Adipose tissue (tissue), 3 donors: Measurements from ENCODE around the gene UBL4A. TPM values are rescaled to one million over a fixed set of nuclear protein-coding genes. Genes with fewer than 3 reads are reported as not detected.
A peak's percentile ranks its signal among the peaks of the same experiment; 100 is the strongest.

ENCODE experiments used
- H3K27ac ChIP-seq: one replicate; pipeline ENCODE4 v1.5.1; 2013; ENCODE audit warnings: low read depth, low read length
- WGBS, 3 donors: extraction: QIAGEN DNeasy Blood & Tissue Kit; methylation state at CpG; one replicate each; pipeline ENCODE4 v1.1.7; 2013; 5-methylcytosine and 5-hydroxymethylcytosine counted together
- polyA plus RNA-seq, 3 donors: library from polyadenylated mRNA; stranded (reverse); fragments of 200-250 nt; gene quantifications; one replicate each; pipeline ENCODE4 v1.2.3, GENCODE V29; 2013
- donor health status: healthy with polysubstance abuse.
- donor health status: Bipolar disorder and iron deficiency.
- donor health status: healthy.

Gene UBL4A
- 10 to 100 TPM; 20.6 to 35.4 (median 24.3) TPM for polyA plus RNA-seq

DNA sequence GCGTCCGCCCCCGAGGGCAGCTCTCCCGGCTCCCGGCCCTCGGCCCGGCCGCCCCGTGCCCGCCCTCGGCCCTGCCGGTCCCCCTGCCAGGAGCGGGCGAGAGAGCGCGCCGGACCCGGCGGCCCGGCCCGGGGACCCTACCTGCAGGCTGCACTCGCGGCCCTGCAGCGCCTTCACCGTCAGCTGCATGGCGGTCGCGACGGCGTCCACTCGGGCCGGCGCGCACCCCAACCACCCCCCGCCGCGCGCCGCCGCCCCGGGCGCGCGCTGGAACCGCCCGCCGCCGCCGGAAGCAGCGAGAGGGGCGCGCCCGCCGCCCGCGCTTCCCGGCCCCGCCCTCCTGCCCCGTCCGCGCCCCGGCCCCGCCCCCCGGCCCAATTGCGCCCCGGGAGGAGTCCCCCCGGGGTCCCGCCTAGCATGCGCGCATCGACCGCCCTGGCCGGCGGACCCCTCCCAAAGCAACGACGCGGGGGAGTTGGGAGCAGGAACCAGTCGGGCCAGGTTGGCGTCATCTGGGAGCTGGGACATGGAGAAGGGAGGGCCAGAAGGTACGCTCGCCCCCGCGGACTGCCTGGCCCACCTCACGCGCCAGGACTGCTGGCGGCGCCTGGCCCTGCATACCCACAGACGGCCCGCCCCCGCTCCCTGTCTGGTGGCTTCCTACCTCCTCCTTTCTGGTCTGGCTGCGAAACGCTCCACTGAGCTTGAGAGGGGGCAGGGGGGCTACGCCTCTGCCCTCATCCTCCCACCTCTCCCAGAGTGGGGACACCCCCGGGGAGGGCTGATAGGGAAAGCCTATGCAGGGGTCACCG is at the start of gene UBL4A:
TSS of gene UBL4A (minus strand) at position 220 of the 812 bp plus-strand sequence. CDS start at position 189, 31 bp downstream.
- 0 to 35% (median 1%) methylated on average over 22 to 73 of the region's 95 CpGs for WGBS, 3 donors

DNA sequence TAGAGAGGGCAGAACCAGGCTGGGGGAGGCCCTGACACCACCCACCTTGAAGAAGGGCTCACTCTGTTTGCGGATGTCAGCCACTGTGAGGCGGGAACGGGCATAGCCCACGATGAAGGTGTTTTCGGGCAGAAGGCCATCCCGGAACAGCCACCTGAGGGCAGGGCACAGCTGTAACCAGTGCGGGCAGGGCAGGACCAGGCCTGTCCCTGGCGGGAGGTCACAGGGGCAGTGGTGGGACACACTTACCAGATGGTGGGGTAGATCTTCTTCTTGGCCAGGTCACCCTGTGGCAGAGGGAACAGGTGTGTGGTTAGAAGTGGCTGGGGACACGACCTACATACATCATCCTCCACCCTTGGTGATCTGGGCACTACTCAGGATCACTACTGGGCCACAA is 49.5 kb upstream of the UBL4A start:
- WGBS, 3 donors = 83 to 93% (median 83%) methylated on average over 6 to 9 of the region's 9 CpGs
- no peak overlapping the region for H3K27ac ChIP-seq

More for the DNA sequence above, at the start of gene UBL4A:
- H3K27ac ChIP-seq = no peak within 1 kb of the TSS

- H3K27ac ChIP-seq = no peak overlapping the region
- 25 to 28% (median 28%) methylated on average over 27 to 34 of the region's 34 CpGs for WGBS, 3 donors
Observed at GRCh38 chrX:154534526-154535322, 48.3 kb upstream of the UBL4A start.

DNA sequence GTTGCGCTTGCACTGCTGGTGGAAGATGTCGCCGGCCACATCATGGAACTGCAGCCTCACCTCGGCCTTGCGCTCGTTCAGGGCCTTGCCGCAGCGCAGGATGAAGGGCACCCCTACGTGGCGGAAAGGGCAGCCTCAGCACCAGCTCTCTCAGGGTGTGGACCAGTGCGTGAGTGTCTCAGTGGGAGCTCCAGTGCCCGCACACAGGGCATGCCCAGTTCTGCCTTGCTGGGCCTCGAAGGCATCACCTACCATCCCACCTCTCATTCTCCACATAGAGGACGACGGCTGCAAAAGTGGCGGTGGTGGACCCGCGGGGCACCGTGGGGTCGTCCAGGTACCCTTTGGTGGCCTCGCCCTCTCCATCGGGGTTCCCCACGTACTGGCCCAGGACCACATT is 46.3 kb upstream of the UBL4A start:
- 92 to 94% (median 94%) methylated on average over 3 to 23 of the region's 23 CpGs for WGBS, 3 donors
- no peak overlapping the region for H3K27ac ChIP-seq

GRCh38 chrX:154531626-154532025 is 45.2 kb upstream of the UBL4A start:
- WGBS, 3 donors = 69 to 92% (median 80%) methylated on average over 2 to 16 of the region's 16 CpGs
- H3K27ac ChIP-seq = no peak overlapping the region

DNA sequence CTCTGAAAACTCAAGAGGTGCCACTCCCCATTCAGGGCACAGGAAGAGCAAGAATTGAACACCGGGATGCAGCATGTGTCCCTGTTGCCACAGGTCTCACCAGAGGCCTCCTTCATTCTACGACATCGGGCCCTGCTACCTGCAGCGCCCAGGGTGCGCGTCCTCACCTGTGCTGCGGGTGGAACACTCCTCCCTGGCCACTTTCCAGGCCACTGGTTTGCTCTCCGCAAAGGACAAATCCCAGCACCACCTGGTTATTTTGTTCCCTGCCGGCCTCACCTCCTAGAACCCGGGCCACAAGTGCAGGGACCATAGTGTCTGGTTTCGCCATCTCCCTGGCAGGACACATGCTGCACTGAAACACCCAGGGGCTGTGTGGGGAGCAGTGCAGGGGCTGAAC is 43.9 kb upstream of the UBL4A start:
- 66 to 92% (median 74%) methylated on average over 3 to 11 of the region's 11 CpGs for WGBS, 3 donors
- H3K27ac ChIP-seq = no peak overlapping the region

DNA sequence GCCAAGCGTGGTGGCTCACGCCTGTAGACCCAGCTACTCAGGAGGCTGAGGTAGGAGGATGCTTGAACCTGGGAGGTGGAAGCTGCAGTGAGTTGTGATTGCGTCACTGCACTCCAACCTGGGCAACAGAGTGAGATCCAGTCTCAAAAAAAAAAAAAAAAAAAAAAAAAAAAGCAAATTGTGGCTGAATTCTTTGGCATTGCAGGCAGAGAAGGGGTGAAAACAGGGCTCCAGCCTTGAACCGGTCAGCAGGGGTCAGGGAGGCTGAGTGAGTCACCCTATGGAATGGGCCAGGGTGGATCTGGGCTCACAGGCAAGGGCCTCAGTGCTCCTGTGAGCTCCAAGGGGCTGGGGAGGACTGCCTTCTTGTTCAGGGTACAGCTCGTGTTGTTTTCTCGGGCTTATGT is 42.8 kb upstream of the UBL4A start:
- WGBS, 3 donors = 69 to 86% (median 85%) methylated on average over 5 to 6 of the region's 6 CpGs

DNA sequence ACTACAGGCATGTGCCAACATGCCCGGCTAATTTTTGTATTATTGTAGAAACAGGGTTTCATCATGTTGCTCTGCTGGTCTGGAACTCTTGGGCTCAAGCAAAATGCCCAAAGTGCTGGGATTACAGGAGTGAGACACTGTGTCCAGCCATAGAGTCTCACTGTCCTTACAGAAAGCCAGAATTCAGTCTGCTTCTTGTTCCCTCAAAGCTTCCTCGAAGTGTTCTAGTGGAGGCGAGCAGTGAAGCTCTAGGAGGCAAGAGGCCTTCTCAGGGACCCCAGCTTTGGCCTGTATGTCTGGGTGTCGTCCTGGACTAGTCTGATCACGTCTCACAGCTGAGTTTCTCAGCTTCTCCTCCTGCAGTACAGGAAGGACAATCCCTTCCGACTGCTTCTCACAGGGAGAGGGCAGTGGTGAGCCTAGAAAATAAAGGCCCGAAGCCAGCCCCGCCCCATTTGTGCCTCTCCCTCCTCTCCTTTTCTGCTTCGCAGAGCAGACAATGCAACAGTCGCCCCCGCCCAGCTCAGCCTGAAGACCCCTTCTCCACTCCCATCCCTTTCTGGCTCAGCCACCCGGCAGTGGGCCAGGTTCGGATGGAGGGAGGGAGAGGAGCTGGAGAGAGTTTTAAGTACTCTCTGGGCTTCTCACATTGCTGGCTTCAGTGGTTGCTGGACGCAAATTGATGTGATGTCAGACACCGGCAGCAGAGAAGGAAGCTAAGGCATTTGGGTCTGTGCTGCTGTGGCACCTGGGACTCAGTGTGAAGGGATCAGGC is 40.7 kb upstream of the UBL4A start:
- 5 to 22% (median 7%) methylated on average over 11 to 15 of the region's 15 CpGs for WGBS, 3 donors
- no peak overlapping the region for H3K27ac ChIP-seq

More for the DNA sequence above, 42.8 kb upstream of the UBL4A start:
- H3K27ac ChIP-seq = no peak overlapping the region

DNA sequence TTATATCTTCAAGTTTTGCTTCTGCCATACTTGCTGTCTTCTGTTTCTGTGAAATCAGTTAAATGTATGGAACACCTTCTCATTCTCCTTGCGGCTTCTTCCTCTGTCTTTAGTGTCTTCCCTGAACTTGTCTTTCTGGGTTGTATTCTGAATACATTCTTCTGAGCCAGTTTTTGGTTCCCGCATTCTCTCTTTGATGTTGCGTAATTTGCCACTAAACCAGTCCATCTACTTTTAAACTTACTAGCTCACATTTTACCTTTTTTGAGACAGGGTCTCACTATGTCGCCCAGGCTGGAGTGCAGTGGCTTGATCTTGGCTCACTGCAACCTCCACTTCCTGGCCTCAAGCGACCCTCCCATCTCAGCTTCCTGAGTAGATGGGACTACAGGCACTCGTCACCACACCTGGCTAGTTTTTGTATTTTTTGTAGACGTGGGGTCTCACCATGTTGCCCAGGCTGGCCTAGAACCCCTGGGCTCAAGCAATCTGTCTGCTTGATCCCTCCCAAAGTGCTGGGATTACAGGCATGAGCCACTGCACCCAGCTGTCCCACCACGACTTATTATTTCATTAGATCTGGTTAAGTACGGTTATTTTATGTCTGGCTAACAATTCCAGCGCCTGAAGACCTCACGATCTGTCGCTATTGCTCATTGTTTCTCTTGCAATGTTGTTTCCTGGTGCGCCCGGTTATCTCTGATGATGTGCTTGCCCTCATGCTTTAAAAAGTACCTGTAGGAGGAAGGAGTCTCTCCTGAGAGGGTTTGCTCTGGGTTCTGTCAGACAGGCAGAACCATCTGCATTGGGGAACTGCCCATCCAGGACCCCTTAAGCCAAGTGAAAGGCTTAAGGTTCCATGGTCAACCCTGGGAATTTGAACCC is 39.4 kb upstream of the UBL4A start:
- no peak overlapping the region for H3K27ac ChIP-seq
- WGBS, 3 donors = 78 to 87% (median 79%) methylated on average over 14 of the region's 14 CpGs

GRCh38 chrX:154519389-154519788 is 33.0 kb upstream of the UBL4A start:
- no peak overlapping the region for H3K27ac ChIP-seq
- WGBS, 3 donors = 93 to 95% (median 94%) methylated on average over 8 of the region's 8 CpGs

DNA sequence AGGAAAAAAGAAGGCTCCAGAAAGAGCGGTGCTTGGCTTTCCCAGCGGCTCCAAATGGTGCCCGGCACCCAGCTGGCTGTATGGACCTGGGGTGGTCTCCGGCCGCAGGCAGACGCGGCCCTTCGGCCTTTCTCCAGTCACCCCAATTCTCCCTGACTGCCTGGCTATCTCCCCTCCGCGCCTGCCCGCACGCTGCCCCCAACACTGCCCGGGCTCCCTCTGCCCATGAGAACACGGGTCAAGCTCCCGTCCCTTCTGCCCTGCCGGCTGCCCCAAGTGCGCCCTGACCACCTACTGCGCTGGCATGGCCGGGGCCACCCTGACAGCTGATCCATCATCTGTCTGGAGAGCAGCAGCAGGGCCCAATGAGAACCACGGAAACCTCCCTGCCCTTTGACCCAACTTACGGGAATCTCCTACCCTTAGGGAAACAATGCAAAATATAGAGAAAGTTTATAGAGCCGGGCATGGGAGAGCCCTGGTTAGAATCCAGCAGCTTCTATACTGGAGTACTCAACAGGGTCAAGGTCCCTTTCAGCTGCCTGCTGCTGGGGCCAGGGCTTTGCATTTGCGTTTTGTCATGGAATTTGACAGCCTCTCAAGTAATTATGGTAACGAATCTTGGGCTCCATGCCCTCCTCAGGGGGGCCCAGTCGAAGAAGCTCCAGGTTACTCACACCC is 30.8 kb upstream of the UBL4A start:
- 21 to 58% (median 56%) methylated on average over 24 to 25 of the region's 25 CpGs for WGBS, 3 donors
- no peak overlapping the region for H3K27ac ChIP-seq

- peak overlapping the region; percentile 38 for H3K27ac ChIP-seq
- 3 to 32% (median 5%) methylated on average over 18 to 19 of the region's 19 CpGs for WGBS, 3 donors
Observed at GRCh38 chrX:154516656-154517100, 30.3 kb upstream of the UBL4A start.

DNA sequence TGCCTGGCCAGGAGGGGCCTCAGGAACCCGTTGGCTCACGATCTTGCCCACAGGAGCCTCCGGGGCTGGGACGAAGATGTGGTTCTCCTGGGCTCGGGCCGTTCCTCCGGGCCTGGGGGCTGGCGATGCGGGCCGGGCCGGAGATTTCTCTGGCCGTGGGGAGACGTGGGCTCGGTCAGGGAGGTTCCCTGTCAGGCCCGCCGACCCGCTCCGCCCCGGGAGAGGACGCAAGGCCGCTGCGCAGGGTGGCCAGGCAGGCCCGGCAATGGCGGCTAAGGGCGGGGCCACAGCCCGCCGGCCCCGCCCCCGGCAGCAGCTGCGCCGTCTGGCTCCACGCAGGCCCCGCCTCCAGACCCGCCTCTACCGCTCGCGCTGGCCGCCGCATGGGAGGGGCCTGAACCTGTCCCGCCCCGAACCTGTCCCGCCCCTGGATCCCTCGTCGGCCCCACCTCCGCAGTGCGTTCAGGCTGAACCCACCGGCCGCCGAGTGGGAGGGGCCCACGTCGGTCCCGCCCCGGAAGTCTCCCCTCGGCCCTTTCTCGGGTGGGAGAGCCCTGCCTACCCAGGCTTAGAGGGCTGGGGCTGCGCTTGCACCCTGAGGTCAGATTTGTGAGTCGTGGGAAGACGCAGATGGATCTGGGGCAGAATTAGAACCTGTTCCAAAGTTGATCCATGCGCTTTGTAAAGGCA is 29.7 kb upstream of the UBL4A start, which contains the start of gene FAM3A:
TSS of gene FAM3A (minus strand) at position 267 of the 690 bp plus-strand sequence. CDS start 460 bp downstream, outside the sequence.
- H3K27ac ChIP-seq = peak within 1 kb of the TSS; percentile 38
- WGBS, 3 donors = 0 to 38% (median 0%) methylated on average over 15 to 49 of the region's 59 CpGs

DNA sequence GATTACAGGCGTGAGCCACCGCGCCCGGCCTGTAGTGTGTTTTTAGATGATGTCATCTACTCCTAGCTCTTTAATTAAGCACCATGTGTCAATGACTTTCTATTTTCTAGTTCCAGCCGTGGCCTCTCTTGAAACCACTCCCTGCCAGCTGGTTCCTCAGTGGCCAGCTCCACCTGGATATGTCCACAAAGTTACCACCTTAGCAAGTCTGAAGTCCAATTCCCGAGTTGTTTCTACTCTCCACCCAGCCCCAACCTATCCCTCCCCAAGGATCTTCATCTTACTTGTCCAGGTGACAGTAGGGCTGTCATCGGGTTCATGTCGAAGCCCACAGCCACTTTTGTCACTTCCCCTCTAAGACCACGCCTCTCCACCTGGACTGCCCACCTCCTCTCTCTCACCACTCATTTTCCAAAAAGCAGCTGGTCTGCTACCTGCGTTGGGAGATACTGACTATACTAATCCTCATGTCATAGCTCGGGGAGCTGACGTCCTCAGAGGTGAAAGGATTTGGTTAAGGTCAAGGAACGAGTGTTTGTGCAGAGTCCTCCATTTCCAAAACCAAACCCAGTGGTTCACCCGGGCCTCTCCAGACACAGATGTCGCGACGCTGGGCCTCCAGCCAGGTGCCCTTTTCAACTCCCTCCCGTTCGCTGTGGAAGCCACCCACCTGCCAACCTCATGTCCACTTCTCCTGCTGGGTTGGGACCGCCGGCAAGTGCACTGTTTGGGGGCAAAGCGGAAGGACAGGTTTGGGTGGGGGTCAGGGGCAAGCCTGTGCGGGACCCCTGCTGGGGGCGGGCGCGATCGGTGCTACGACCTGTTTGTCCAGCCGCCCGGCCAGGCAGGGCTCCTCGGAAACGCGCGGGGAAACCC is 28.9 kb upstream of the UBL4A start:
- H3K27ac ChIP-seq = no peak overlapping the region
- WGBS, 3 donors = 16 to 41% (median 22%) methylated on average over 19 to 34 of the region's 34 CpGs

DNA sequence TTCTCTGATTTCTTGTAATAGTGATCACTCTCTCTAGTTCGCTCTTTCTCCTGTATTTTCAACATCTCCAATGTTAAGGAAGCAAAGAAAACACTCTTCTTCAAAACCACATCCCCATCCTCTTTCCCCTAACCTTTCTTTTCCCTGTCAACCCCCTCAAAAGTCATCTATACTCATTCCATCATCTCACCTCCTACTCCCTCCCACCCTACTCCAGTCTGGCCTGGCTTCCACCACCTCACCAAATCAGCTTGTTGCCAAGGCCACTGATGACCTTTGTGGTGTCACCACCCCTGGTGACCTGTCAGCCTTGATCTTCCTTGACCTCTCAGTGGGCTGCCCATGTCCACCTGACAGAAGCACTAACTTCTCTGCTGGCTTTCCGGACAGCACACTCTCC is 27.3 kb upstream of the UBL4A start:
- no peak overlapping the region for H3K27ac ChIP-seq
- WGBS, 3 donors = 87 to 93% (median 89%) methylated on average over 2 of the region's 2 CpGs
